Spleen (tissue), 11 donors: ENCODE results near the gene RTBDN. TPM values are rescaled to one million over a fixed set of nuclear protein-coding genes. Genes with fewer than 3 reads are reported as not detected.

Source experiments
- DNase-seq: peaks from one replicate; pipeline ENCODE4 v3.0.0-alpha.2; 2020
- H3K27ac ChIP-seq, 8 donors: fragments of 200-600 bp; sonication (generic) in 7 of 8; 1 replicate in 4 of 8; 2 replicates in 4 of 8; pipeline versions ENCODE4 v1.5.0 to v1.8.0; 2016 to 2021; ENCODE audit warnings: inconsistent platforms in 4 of 8, mild to moderate bottlenecking in 4 of 8, moderate library complexity in 1 of 8
- H3K27me3 ChIP-seq, 7 donors: fragments of 200-600 bp; sonication (generic) in 6 of 7; replicated peaks in 1 of 7; 1 replicate in 4 of 7; 2 replicates in 3 of 7; pipeline versions ENCODE4 v1.5.0 to v1.8.0; 2016 to 2021; ENCODE audit warnings: inconsistent platforms in 3 of 7, mild to moderate bottlenecking in 1 of 7
- H3K36me3 ChIP-seq, 6 donors: fragments of 200-600 bp; sonication (generic) in 5 of 6; 1 replicate in 4 of 6; 2 replicates in 2 of 6; pipeline versions ENCODE4 v1.5.0 to v1.8.0; 2016 to 2021; ENCODE audit warnings: inconsistent platforms in 2 of 6
- H3K4me1 ChIP-seq, 6 donors: fragments of 200-600 bp; sonication (generic) in 5 of 6; 1 replicate in 3 of 6; 2 replicates in 3 of 6; pipeline versions ENCODE4 v1.5.0 to v1.8.0; 2016 to 2021; ENCODE audit warnings: inconsistent platforms in 3 of 6
- H3K4me3 ChIP-seq, 8 donors: fragments of 200-600 bp; sonication (generic) in 7 of 8; 1 replicate in 4 of 8; 2 replicates in 4 of 8; pipeline versions ENCODE4 v1.5.0 to v1.8.0; 2016 to 2021; ENCODE audit warnings: inconsistent platforms in 4 of 8, mild to moderate bottlenecking in 4 of 8, moderate library complexity in 2 of 8
- H3K9me3 ChIP-seq, 8 donors: fragments of 200-600 bp; sonication (generic) in 7 of 8; 1 replicate in 4 of 8; 2 replicates in 4 of 8; pipeline versions ENCODE4 v1.5.0 to v1.8.0; 2016 to 2021; ENCODE audit warnings: inconsistent platforms in 4 of 8
- POLR2A ChIP-seq, 3 donors: fragments of 450-650 bp; IDR thresholded peaks; one replicate each; pipeline ENCODE4 v1.5.1; 2017; ENCODE audit warnings: antibody characterized with exemption in 3 of 3, mild to moderate bottlenecking in 1 of 3
- POLR2AphosphoS5 ChIP-seq, 3 donors: sonication (generic); formaldehyde crosslinking; IDR thresholded peaks; one replicate each; pipeline ENCODE4 v1.5.1; 2017; ENCODE audit warnings: antibody characterized with exemption in 3 of 3
- WGBS, 5 donors: extraction: QIAGEN DNeasy Blood & Tissue Kit in 3 of 5; methylation state at CpG; one replicate each; pipeline versions ENCODE4 v1.1.5 to v1.1.7; 2013 to 2018; 5-methylcytosine and 5-hydroxymethylcytosine counted together
- intact Hi-C: fragments of 100-400 bp; cut with DNase I; formaldehyde crosslinking; loops from one replicate; pipeline ENCODE4 v1.15.0; 2023; ENCODE audit warnings: low total_unique reads
- polyA plus RNA-seq, 3 donors: library from polyadenylated mRNA; stranded (reverse); fragments of 200-250 nt; gene quantifications; one replicate each; pipeline ENCODE4 v1.2.1, GENCODE V29; 2013
- total RNA-seq, 7 donors: library from RNA; depleted of rRNA in 3 of 7; stranded (reverse); fragments of >200 nt in 3 of 7; fragmentation: NEBNext Ultra II Directional in 4 of 7; extraction: Animal tissue kit (Norgen Biotek cat#: 25700) in 4 of 7; gene quantifications; one replicate each; pipeline versions ENCODE4 v1.1.0 to v1.2.1, GENCODE V29; 2016 to 2021
- TF ChIP-seq, protein P1 (sequence below), 11 experiments: fragments of 200-600 bp in 7 of 11; fragments of 450-650 bp in 4 of 11; sonication (generic) in 4 of 11; IDR thresholded peaks in 8 of 11; conservative IDR thresholded peaks in 3 of 11; 1 replicate in 7 of 11; 2 replicates in 4 of 11; pipeline versions ENCODE4 v1.4.0 to v1.8.0; 2016 to 2021; ENCODE audit warnings: antibody characterized with exemption in 11 of 11, inconsistent platforms in 4 of 11, mild to moderate bottlenecking in 1 of 11
- donor health status: healthy with polysubstance abuse.
- donor health status: DM: no; HTN: no; CAD: no; lungs with moderate emphysema.
- donor health status: DM: no; HTN: no; CAD: no.
- donor health status: Bipolar disorder and iron deficiency.
- donor health status: healthy.
- donor health status: DM: no; HTN: no; CAD: no.
- donor health status: DM: yes; HTN: yes; CAD: no.

RTBDN gene
- total and polyA plus RNA-seq, 10 donors, result not detected

DNA sequence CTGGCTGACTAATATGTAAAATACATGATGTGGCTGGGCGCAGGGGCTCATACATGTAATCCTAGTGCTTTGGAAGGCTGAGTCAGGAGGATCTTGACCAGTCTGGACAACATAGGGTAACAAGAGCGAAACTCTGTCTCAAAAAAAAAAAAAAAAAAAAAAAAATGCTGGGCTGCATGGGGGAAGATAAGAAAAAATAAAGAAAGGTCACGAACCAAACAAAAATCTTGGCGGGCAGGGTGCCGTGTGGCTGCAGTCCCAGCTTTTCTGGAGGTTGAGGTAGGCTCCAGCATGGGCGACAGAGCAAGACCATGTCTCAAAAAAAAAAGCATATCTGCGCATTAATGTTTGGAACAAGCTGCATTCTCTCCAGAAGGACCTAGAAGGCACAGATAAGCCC, 19.3 kb downstream of the RTBDN start:
- Histone ChIP-seq H3K36me3 (peaks cover 0 to 48% (median 18%) of the 10 kb centered on the region in 6 donors), H3K4me1 (no peaks in the 10 kb centered on the region), H3K27ac (no peak overlapping the region), H3K9me3 (no peaks in the 10 kb centered on the region), H3K4me3 (no peak overlapping the region), H3K27me3 (no peaks in the 10 kb centered on the region)
- 91 to 98% (median 95%) methylated on average over 7 of the region's 7 CpGs for WGBS, 5 donors
- DNase-seq, result no peak
- intact Hi-C loops, result no loop called here
- no peak for TF ChIP-seq POLR2A (IDR thresholded peaks at IDR 0.05)
- no peak for TF ChIP-seq POLR2AphosphoS5 (IDR thresholded peaks at IDR 0.05)
- TF ChIP-seq, protein P1, sequence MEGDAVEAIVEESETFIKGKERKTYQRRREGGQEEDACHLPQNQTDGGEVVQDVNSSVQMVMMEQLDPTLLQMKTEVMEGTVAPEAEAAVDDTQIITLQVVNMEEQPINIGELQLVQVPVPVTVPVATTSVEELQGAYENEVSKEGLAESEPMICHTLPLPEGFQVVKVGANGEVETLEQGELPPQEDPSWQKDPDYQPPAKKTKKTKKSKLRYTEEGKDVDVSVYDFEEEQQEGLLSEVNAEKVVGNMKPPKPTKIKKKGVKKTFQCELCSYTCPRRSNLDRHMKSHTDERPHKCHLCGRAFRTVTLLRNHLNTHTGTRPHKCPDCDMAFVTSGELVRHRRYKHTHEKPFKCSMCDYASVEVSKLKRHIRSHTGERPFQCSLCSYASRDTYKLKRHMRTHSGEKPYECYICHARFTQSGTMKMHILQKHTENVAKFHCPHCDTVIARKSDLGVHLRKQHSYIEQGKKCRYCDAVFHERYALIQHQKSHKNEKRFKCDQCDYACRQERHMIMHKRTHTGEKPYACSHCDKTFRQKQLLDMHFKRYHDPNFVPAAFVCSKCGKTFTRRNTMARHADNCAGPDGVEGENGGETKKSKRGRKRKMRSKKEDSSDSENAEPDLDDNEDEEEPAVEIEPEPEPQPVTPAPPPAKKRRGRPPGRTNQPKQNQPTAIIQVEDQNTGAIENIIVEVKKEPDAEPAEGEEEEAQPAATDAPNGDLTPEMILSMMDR (IDR thresholded peaks at IDR 0.05 in 8 of 11, conservative IDR thresholded peaks at IDR 0.05 in 3 of 11), result no peak

DNA sequence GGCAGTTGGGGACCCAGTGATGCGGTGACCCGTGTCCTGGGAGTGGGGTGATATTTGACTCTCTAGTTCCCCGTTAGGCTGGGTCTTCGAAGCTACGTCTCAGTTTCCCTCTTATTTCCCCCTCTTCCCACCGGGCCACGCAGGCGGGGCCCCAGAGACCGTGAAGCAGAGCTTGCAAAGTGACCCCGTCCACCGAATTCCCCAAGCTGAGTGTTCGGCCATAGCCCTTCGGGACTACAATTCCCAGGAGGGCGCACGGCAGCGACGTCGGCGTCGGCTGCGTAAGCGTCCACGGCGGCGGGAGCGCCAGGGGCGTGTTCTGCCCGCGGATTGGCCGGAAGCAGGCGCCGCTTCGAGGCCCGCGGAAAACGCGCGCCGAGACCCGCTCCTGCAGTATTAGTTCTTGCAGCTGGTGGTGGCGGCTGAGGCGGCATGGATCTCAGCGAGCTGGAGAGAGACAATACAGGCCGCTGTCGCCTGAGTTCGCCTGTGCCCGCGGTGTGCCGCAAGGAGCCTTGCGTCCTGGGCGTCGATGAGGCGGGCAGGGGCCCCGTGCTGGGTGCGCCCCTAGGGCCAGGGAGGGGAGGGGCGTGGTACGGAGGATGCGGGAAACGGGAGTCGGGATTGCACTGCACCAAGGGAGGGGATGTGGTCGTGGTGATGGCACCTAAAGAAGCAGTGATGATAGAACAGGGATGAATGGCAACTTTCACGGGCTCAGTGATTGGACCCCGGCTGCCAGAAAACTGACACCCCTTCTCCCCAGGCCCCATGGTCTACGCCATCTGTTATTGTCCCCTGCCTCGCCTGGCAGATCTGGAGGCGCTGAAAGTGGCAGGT, 27.9 kb downstream of the RTBDN start, which contains the start of gene RNASEH2A:
Gene RNASEH2A, plus strand, starts transcription at position 343 of the 840 bp plus-strand sequence. Its CDS starts 90 bp downstream, at position 433.
- TF ChIP-seq POLR2A (IDR thresholded peaks at IDR 0.05) (no peak), POLR2AphosphoS5 (IDR thresholded peaks at IDR 0.05) (peak; percentile 86 to 94 (median 87))
- TF ChIP-seq, protein P1 (IDR thresholded peaks at IDR 0.05 in 8 of 11, conservative IDR thresholded peaks at IDR 0.05 in 3 of 11), result peak in 5 of 11 experiments; percentile 15 to 44 (median 40)
- 3 to 6% (median 4%) methylated on average over 61 to 66 of the region's 66 CpGs for WGBS, 5 donors
- Histone ChIP-seq H3K27me3 (peaks cover 0 to 14% (median 0%) of the 10 kb centered on the region in 7 donors), H3K27ac (peak within 1 kb of the TSS; percentile 3 to 83 (median 71)), H3K36me3 (peaks cover 0 to 38% (median 3%) of the 10 kb centered on the region in 6 donors), H3K9me3 (no peaks in the 10 kb centered on the region), H3K4me3 (peak within 1 kb of the TSS; percentile 57 to 82 (median 67)), H3K4me1 (peaks cover 13 to 36% (median 27%) of the 10 kb centered on the region in 6 donors)
- peak; percentile 98 for DNase-seq
- intact Hi-C loops, result loop anchor here (5.0 kb wide), 1 partner anchor 34 kb away; no protein-coding TSS in a partner anchor

DNA sequence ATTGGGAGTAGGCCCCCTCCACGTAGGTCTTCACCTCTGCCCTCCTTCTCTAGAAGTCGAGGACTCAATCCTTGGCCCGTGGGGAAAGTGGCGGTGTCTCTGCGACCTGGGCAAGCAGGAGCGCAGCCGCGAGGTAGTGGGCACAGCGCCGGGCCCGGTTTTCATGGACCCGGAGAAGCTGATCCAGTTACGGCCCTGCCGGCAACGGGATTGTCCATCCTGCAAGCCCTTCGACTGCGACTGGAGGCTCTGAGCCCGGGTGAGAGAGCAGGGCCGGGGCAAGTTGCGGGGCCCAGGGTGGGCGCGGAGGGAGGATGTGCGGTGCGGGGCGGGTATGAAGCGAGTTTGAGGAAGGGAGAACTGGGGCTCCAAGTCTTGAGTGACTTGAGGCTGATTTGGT, 30.3 kb downstream of the RTBDN start:
- intact Hi-C loops, result no loop called here
- no peak for TF ChIP-seq POLR2A (IDR thresholded peaks at IDR 0.05)
- TF ChIP-seq, protein P1 (IDR thresholded peaks at IDR 0.05 in 8 of 11, conservative IDR thresholded peaks at IDR 0.05 in 3 of 11), result no peak
- no peak for TF ChIP-seq POLR2AphosphoS5 (IDR thresholded peaks at IDR 0.05)
- DNase-seq, result no peak
- no peak overlapping the region for H3K4me3 ChIP-seq
- 92 to 96% (median 95%) methylated on average over 26 of the region's 26 CpGs for WGBS, 5 donors
- no peaks in the 10 kb centered on the region for H3K9me3 ChIP-seq
- H3K27me3 ChIP-seq, result peaks cover 0 to 20% (median 0%) of the 10 kb centered on the region in 7 donors
- no peak overlapping the region for H3K27ac ChIP-seq
- peaks cover 0 to 28% (median 8%) of the 10 kb centered on the region in 6 donors for H3K36me3 ChIP-seq
- H3K4me1 ChIP-seq, result peaks cover 21 to 57% (median 42%) of the 10 kb centered on the region in 6 donors
